ENCODE results near the gene SMIM24.

The SMIM24 gene

DNA sequence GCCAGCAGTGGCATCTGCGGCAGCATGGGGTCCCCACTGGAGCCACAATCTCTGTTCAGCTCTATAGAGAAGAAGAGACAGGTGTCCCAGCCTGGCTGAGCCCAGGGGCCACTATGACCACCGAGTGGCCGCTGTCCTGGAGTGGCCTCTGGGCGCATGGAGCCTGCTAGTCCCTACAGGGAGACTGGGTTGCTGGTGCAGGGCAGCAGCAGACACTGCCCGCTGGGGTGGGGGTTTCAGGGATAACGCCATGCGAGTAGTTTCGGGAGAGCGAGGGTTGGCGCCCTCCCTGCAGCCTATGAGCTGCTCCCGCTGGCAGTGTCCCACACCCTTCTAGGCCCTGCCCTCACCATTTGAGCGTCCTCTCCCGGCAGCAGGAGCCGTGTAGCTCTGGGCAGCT lies 47.8 kb upstream of the SMIM24 start:
- Histone ChIP-seq H3K79me2 (ENCODE audit: control insufficient read depth, low read length) (no peaks in the 10 kb centered on the region), H3K36me3 (ENCODE audit: control insufficient read depth, low read length) (peaks cover 43% of the 10 kb centered on the region; the same call in 1 of the 2 replicates), H4K20me1 (ENCODE audit: control insufficient read depth, insufficient read depth, low read depth, low read length) (no peaks in the 10 kb centered on the region), H3K4me2 (ENCODE audit: low read length) (no peak overlapping the region), H3K27me3 (ENCODE audit: control insufficient read depth, low read length) (no peaks in the 10 kb centered on the region), H3F3A (ENCODE audit: control insufficient read depth, insufficient read depth) (no peaks in the 10 kb centered on the region), H3K4me1 (ENCODE audit: control insufficient read depth, low read length) (no peaks in the 10 kb centered on the region), H3K9me3 (ENCODE audit: control insufficient read depth, insufficient read depth, low read length) (no peaks in the 10 kb centered on the region), H3K9me2 (replicated peaks; ENCODE audit: control insufficient read depth, low read length) (no peaks in the 10 kb centered on the region), H3K27ac (ENCODE audit: low read depth, low read length) (no peak overlapping the region), H3K4me3 (ENCODE audit: low read length) (no peak overlapping the region)
- TF ChIP-seq CTCF (IDR thresholded peaks at IDR 0.05; ENCODE audit: low read depth, low read length, poor library complexity, severe bottlenecking) (no peak), EZH2phosphoT487 (IDR thresholded peaks at IDR 0.05; ENCODE audit: borderline replicate concordance, low read length) (no peak)

- Histone ChIP-seq H3K27me3 (ENCODE audit: control insufficient read depth, low read length) (no peaks in the 10 kb centered on the region), H3K4me2 (ENCODE audit: low read length) (no peak overlapping the region), H3K4me1 (ENCODE audit: control insufficient read depth, low read length) (no peaks in the 10 kb centered on the region), H4K20me1 (ENCODE audit: control insufficient read depth, insufficient read depth, low read depth, low read length) (no peaks in the 10 kb centered on the region), H3K4me3 (ENCODE audit: low read length) (no peak overlapping the region), H3K79me2 (ENCODE audit: control insufficient read depth, low read length) (peaks cover 2% of the 10 kb centered on the region), H3K27ac (ENCODE audit: low read depth, low read length) (no peak overlapping the region), H3K9me2 (replicated peaks; ENCODE audit: control insufficient read depth, low read length) (no peaks in the 10 kb centered on the region), H3K9me3 (ENCODE audit: control insufficient read depth, insufficient read depth, low read length) (no peaks in the 10 kb centered on the region), H3F3A (ENCODE audit: control insufficient read depth, insufficient read depth) (no peaks in the 10 kb centered on the region), H3K36me3 (ENCODE audit: control insufficient read depth, low read length) (peaks cover 40% of the 10 kb centered on the region; the same call in 1 of the 2 replicates)
- TF ChIP-seq CTCF (IDR thresholded peaks at IDR 0.05; ENCODE audit: low read depth, low read length, poor library complexity, severe bottlenecking) (no peak), EZH2phosphoT487 (IDR thresholded peaks at IDR 0.05; ENCODE audit: borderline replicate concordance, low read length) (no peak)
Measured at GRCh38 chr19:3527238-3527910, 47.0 kb upstream of the SMIM24 start.

DNA sequence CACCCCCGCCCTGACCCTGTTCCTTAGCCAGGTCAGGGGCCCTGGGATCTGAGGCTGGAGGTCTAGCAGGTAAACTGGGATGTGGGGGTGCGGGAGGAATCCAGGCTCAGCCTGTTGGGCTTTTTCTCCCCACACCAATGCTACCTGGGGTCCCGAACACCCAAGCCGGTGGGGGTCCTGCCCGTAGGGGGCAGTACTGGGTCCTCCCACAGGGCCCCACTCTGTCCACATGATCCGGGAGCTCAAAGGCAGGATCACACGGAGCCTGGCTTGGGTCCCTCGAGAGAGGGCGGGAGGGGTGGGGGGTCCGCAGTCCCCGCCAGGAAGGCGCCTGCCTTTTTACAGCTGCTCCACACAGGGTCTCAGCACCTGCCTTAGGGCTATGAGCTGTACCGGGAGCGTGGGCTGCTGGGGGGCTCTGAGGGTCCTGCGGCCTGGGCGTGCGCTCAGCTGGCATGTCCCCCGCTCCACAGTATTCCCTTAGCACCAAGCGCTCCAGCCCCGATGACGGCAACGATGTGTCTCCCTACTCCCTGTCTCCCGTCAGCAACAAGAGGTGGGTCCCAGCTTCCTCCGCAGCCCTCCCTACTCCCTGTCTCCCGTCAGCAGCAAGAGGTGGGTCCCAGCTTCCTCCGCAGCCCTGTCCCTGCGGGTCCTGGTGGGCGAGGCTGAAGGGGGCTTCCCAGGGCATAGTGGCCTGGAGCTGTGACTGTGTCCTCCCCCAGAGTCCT lies 46.3 kb upstream of the SMIM24 start:
- no peaks in the 10 kb centered on the region for H3K9me3 ChIP-seq (ENCODE audit: control insufficient read depth, insufficient read depth, low read length)

More for the DNA sequence above, 46.3 kb upstream of the SMIM24 start:
- Histone ChIP-seq H3K79me2 (ENCODE audit: control insufficient read depth, low read length) (peaks cover 8% of the 10 kb centered on the region), H3K4me1 (ENCODE audit: control insufficient read depth, low read length) (no peaks in the 10 kb centered on the region), H3K4me3 (ENCODE audit: low read length) (no peak overlapping the region), H3F3A (ENCODE audit: control insufficient read depth, insufficient read depth) (no peaks in the 10 kb centered on the region), H3K27me3 (ENCODE audit: control insufficient read depth, low read length) (no peaks in the 10 kb centered on the region), H3K9me2 (replicated peaks; ENCODE audit: control insufficient read depth, low read length) (no peaks in the 10 kb centered on the region), H4K20me1 (ENCODE audit: control insufficient read depth, insufficient read depth, low read depth, low read length) (no peaks in the 10 kb centered on the region), H3K4me2 (ENCODE audit: low read length) (no peak overlapping the region), H3K27ac (ENCODE audit: low read depth, low read length) (no peak overlapping the region), H3K36me3 (ENCODE audit: control insufficient read depth, low read length) (peaks cover 37% of the 10 kb centered on the region; the same call in 1 of the 2 replicates)
- TF ChIP-seq CTCF (IDR thresholded peaks at IDR 0.05; ENCODE audit: low read depth, low read length, poor library complexity, severe bottlenecking) (peak; percentile 41), EZH2phosphoT487 (IDR thresholded peaks at IDR 0.05; ENCODE audit: borderline replicate concordance, low read length) (no peak)

Data from DOHH2 (cell line).